GM19372 (cell line): ENCODE results near the gene CDKL2.

ENCODE experiments used
- ATAC-seq: cut with Tn5 transposase; IDR thresholded peaks from one replicate; pipeline ENCODE4 v1.9.1; 2021; ENCODE audit warnings: mild to moderate bottlenecking, low read depth, moderate library complexity; ENCODE audit not compliant: unreplicated experiment

CDKL2 gene

GRCh38 chr4:75643651-75644050 is 13.3 kb upstream of the CDKL2 start:
- ATAC-seq, result no peak

- ATAC-seq, result no peak
Measured at GRCh38 chr4:75639124-75639695, 8.9 kb upstream of the CDKL2 start.

- no peak for ATAC-seq
Measured at GRCh38 chr4:75637827-75638226, 7.5 kb upstream of the CDKL2 start.

GRCh38 chr4:75637176-75637575 is 6.8 kb upstream of the CDKL2 start:
- ATAC-seq, result no peak

GRCh38 chr4:75634951-75635350 is 4.6 kb upstream of the CDKL2 start:
- no peak for ATAC-seq

- ATAC-seq, result no peak
Measured at GRCh38 chr4:75634281-75634680, 4.0 kb upstream of the CDKL2 start.

- ATAC-seq, result no peak
Measured at GRCh38 chr4:75633846-75634245, 3.5 kb upstream of the CDKL2 start.

- ATAC-seq, result no peak
Measured at GRCh38 chr4:75630937-75631329, 605 bp upstream of the CDKL2 start.

GRCh38 chr4:75629239-75629638 is 1.1 kb downstream of the CDKL2 start:
- ATAC-seq, result no peak

- ATAC-seq, result no peak
Measured at GRCh38 chr4:75623026-75623425, 7.3 kb downstream of the CDKL2 start.

- no peak for ATAC-seq
Measured at GRCh38 chr4:75621715-75622114, 8.6 kb downstream of the CDKL2 start.

GRCh38 chr4:75612306-75612705 is 18.0 kb downstream of the CDKL2 start:
- ATAC-seq, result no peak

- ATAC-seq, result no peak
Measured at GRCh38 chr4:75605928-75606327, 24.4 kb downstream of the CDKL2 start.

- no peak for ATAC-seq
Measured at GRCh38 chr4:75599647-75600046, 30.7 kb downstream of the CDKL2 start.

- ATAC-seq, result no peak
Measured at GRCh38 chr4:75598390-75598789, 31.9 kb downstream of the CDKL2 start.

GRCh38 chr4:75596061-75596460 is 34.3 kb downstream of the CDKL2 start:
- ATAC-seq, result no peak

GRCh38 chr4:75593393-75593792 is 36.9 kb downstream of the CDKL2 start:
- no peak for ATAC-seq

- ATAC-seq, result no peak
Measured at GRCh38 chr4:75584067-75584466, 46.3 kb downstream of the CDKL2 start.

- no peak for ATAC-seq
Measured at GRCh38 chr4:75567725-75568124, 62.6 kb downstream of the CDKL2 start.

- no peak for ATAC-seq
Measured at GRCh38 chr4:75566911-75567310, 63.4 kb downstream of the CDKL2 start.

GRCh38 chr4:75565481-75565880 is 64.8 kb downstream of the CDKL2 start:
- no peak for ATAC-seq

- no peak for ATAC-seq
Measured at GRCh38 chr4:75564023-75564422, 66.3 kb downstream of the CDKL2 start.

GRCh38 chr4:75561789-75562188 is 68.5 kb downstream of the CDKL2 start:
- ATAC-seq, result no peak
